Measurements from ENCODE around the gene ABCA3.

- TF ChIP-seq CTCF (IDR thresholded peaks at IDR 0.05) (no peak), POLR2A (IDR thresholded peaks at IDR 0.05) (no peak)
Observed at GRCh38 chr16:2226245-2226793, 114.2 kb downstream of the ABCA3 start.
